WTC11 (cell line): ENCODE measurements around the gene ALAS1. TPM values are rescaled to one million over a fixed set of nuclear protein-coding genes. Genes with fewer than 3 reads are reported as not detected.

Experiments used
- AFF4 ChIP-seq: sonication (generic); formaldehyde crosslinking; IDR thresholded peaks from 2 replicates; pipeline ENCODE4 v1.8.1; 2023; ENCODE audit warnings: mild to moderate bottlenecking, missing genetic modification reagents, borderline replicate concordance
- ETV6 ChIP-seq: sonication (generic); formaldehyde crosslinking; IDR thresholded peaks from 2 replicates; pipeline ENCODE4 v1.8.1; 2022; ENCODE audit warnings: mild to moderate bottlenecking, missing genetic modification reagents
- FOXP1 ChIP-seq: sonication (generic); formaldehyde crosslinking; IDR thresholded peaks from 2 replicates; pipeline ENCODE4 v1.8.0; 2022; ENCODE audit warnings: missing genetic modification reagents, mild to moderate bottlenecking, moderate library complexity, borderline replicate concordance
- NR1H2 ChIP-seq: sonication (generic); formaldehyde crosslinking; IDR thresholded peaks from 2 replicates; pipeline ENCODE4 v1.9.0; 2021; ENCODE audit warnings: mild to moderate bottlenecking, moderate library complexity, missing genetic modification reagents
- NR2C2 ChIP-seq: sonication (generic); formaldehyde crosslinking; IDR thresholded peaks from 2 replicates; pipeline ENCODE4 v1.8.0; 2022; ENCODE audit warnings: mild to moderate bottlenecking, missing genetic modification reagents
- OVOL2 ChIP-seq: fragments of 250-450 bp; sonication (Bioruptor Pico); IDR thresholded peaks from 2 replicates; pipeline ENCODE4 v1.9.0; 2021; ENCODE audit warnings: mild to moderate bottlenecking, borderline replicate concordance
- PRDM15 ChIP-seq: sonication (generic); formaldehyde crosslinking; IDR thresholded peaks from 2 replicates; pipeline ENCODE4 v1.8.0; 2022; ENCODE audit warnings: missing genetic modification reagents
- RELA ChIP-seq: sonication (generic); formaldehyde crosslinking; IDR thresholded peaks from 2 replicates; pipeline ENCODE4 v1.8.1; 2022; ENCODE audit warnings: missing genetic modification reagents, mild to moderate bottlenecking, borderline replicate concordance
- ZNF396 ChIP-seq: fragments of 250-450 bp; sonication (Bioruptor Pico); IDR thresholded peaks from 2 replicates; pipeline ENCODE4 v1.8.0; 2021; ENCODE audit warnings: mild to moderate bottlenecking, moderate library complexity, borderline replicate concordance
- ZNF532 ChIP-seq: fragments of 250-450 bp; sonication (Bioruptor Pico); IDR thresholded peaks from 2 replicates; pipeline ENCODE4 v1.9.0; 2021; ENCODE audit warnings: mild to moderate bottlenecking, borderline replicate concordance
- total RNA-seq: library from RNA; stranded (reverse); gene quantifications from 3 replicates; pipeline ENCODE4 v1.2.3, GENCODE V29; 2021
- TF ChIP-seq, protein P1 (sequence below): sonication (generic); formaldehyde crosslinking; IDR thresholded peaks from 2 replicates; pipeline ENCODE4 v1.8.0; 2023; ENCODE audit warnings: mild to moderate bottlenecking, missing genetic modification reagents
- TF ChIP-seq, protein P2 (sequence below): sonication (generic); formaldehyde crosslinking; IDR thresholded peaks from 2 replicates; pipeline ENCODE4 v1.8.0; 2023; ENCODE audit warnings: missing genetic modification reagents, mild to moderate bottlenecking, borderline replicate concordance

Gene ALAS1
- total RNA-seq, 1 experiment from 2014 or later, result 39.1 TPM

DNA sequence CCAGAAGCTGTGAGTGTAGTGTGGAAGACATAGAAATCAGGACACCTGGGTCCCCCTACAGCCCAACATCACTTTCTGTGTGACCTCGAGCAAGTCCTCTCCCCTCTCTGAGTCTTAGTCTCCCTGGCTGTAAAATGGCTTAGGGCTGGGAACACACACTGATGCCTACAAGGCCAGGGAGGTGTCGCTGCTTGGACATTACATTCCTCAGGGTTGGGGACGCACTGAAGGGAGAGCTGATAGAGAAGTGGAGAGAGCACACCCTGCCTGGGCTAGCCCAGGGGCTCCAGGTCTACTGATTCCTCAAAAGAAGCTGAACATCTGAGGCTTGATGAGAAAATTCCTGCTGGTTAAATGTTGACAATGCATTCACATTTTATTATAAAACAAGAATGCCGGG lies 6.3 kb upstream of the ALAS1 start (continued):
- TF ChIP-seq, protein P1, sequence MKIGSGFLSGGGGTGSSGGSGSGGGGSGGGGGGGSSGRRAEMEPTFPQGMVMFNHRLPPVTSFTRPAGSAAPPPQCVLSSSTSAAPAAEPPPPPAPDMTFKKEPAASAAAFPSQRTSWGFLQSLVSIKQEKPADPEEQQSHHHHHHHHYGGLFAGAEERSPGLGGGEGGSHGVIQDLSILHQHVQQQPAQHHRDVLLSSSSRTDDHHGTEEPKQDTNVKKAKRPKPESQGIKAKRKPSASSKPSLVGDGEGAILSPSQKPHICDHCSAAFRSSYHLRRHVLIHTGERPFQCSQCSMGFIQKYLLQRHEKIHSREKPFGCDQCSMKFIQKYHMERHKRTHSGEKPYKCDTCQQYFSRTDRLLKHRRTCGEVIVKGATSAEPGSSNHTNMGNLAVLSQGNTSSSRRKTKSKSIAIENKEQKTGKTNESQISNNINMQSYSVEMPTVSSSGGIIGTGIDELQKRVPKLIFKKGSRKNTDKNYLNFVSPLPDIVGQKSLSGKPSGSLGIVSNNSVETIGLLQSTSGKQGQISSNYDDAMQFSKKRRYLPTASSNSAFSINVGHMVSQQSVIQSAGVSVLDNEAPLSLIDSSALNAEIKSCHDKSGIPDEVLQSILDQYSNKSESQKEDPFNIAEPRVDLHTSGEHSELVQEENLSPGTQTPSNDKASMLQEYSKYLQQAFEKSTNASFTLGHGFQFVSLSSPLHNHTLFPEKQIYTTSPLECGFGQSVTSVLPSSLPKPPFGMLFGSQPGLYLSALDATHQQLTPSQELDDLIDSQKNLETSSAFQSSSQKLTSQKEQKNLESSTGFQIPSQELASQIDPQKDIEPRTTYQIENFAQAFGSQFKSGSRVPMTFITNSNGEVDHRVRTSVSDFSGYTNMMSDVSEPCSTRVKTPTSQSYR (CRISPR knock-in tag), result no peak
- TF ChIP-seq ETV6 (CRISPR knock-in tag) (no peak), NR2C2 (CRISPR knock-in tag) (no peak), RELA (CRISPR knock-in tag) (no peak), FOXP1 (CRISPR knock-in tag) (no peak), AFF4 (no peak), ZNF396 (no peak), OVOL2 (CRISPR knock-in tag) (no peak), PRDM15 (CRISPR knock-in tag) (no peak), ZNF532 (CRISPR knock-in tag) (no peak), NR1H2 (CRISPR knock-in tag) (no peak)
- TF ChIP-seq, protein P2, sequence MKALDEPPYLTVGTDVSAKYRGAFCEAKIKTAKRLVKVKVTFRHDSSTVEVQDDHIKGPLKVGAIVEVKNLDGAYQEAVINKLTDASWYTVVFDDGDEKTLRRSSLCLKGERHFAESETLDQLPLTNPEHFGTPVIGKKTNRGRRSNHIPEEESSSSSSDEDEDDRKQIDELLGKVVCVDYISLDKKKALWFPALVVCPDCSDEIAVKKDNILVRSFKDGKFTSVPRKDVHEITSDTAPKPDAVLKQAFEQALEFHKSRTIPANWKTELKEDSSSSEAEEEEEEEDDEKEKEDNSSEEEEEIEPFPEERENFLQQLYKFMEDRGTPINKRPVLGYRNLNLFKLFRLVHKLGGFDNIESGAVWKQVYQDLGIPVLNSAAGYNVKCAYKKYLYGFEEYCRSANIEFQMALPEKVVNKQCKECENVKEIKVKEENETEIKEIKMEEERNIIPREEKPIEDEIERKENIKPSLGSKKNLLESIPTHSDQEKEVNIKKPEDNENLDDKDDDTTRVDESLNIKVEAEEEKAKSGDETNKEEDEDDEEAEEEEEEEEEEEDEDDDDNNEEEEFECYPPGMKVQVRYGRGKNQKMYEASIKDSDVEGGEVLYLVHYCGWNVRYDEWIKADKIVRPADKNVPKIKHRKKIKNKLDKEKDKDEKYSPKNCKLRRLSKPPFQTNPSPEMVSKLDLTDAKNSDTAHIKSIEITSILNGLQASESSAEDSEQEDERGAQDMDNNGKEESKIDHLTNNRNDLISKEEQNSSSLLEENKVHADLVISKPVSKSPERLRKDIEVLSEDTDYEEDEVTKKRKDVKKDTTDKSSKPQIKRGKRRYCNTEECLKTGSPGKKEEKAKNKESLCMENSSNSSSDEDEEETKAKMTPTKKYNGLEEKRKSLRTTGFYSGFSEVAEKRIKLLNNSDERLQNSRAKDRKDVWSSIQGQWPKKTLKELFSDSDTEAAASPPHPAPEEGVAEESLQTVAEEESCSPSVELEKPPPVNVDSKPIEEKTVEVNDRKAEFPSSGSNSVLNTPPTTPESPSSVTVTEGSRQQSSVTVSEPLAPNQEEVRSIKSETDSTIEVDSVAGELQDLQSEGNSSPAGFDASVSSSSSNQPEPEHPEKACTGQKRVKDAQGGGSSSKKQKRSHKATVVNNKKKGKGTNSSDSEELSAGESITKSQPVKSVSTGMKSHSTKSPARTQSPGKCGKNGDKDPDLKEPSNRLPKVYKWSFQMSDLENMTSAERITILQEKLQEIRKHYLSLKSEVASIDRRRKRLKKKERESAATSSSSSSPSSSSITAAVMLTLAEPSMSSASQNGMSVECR (CRISPR knock-in tag), result no peak
